Tibial artery (tissue), 4 donors: ENCODE data around the gene LHFPL2.

ENCODE experiments used
- DNase-seq, 2 donors: peaks; one replicate each; pipeline ENCODE4 v3.0.0-alpha.2; 2019
- H3K27ac ChIP-seq, 2 donors: fragments of 200-600 bp; sonication (generic) in 1 of 2; 1 replicate in 1 of 2; 2 replicates in 1 of 2; pipeline ENCODE4 v1.5.1; 2018 to 2019; ENCODE audit warnings: mild to moderate bottlenecking in 1 of 2
- H3K27me3 ChIP-seq, 2 donors: fragments of 200-600 bp; sonication (generic) in 1 of 2; one replicate each; pipeline versions ENCODE4 v1.5.1 to v1.6.0; 2016 to 2019
- H3K36me3 ChIP-seq, 3 donors: fragments of 200-600 bp; sonication (generic) in 2 of 3; one replicate each; pipeline ENCODE4 v1.5.1; 2016 to 2019; ENCODE audit warnings: mild to moderate bottlenecking in 2 of 3
- H3K4me1 ChIP-seq, 4 donors: fragments of 200-600 bp; sonication (generic) in 2 of 4; 1 replicate in 3 of 4; 2 replicates in 1 of 4; pipeline ENCODE4 v1.5.1; 2016 to 2019
- H3K4me3 ChIP-seq, 2 donors: fragments of 200-600 bp; sonication (generic) in 1 of 2; 1 replicate in 1 of 2; 2 replicates in 1 of 2; pipeline ENCODE4 v1.5.1; 2018 to 2019; ENCODE audit warnings: mild to moderate bottlenecking in 2 of 2
- H3K9me3 ChIP-seq, 3 donors: fragments of 200-600 bp; sonication (generic) in 1 of 3; one replicate each; pipeline ENCODE4 v1.5.1; 2016 to 2019
- CTCF ChIP-seq, 2 experiments: fragments of 200-600 bp in 1 of 2; fragments of 450-650 bp in 1 of 2; IDR thresholded peaks; one replicate each; pipeline ENCODE4 v1.5.1; 2017 to 2019; ENCODE audit warnings: antibody characterized with exemption in 2 of 2, mild to moderate bottlenecking in 1 of 2, moderate library complexity in 1 of 2
- intact Hi-C: fragments of 100-400 bp; cut with DNase I; formaldehyde crosslinking; loops from one replicate; pipeline ENCODE4 v1.15.0; 2023; ENCODE audit warnings: low total_unique reads

The LHFPL2 gene

GRCh38 chr5:78594021-78594420 is 54.6 kb downstream of the LHFPL2 start:
- H3K27ac ChIP-seq: peak overlapping the region; percentile 66 to 68
- no peaks in the 10 kb centered on the region for H3K27me3 ChIP-seq
- no peaks in the 10 kb centered on the region for H3K9me3 ChIP-seq
- peaks cover 0 to 78% (median 41%) of the 10 kb centered on the region in 4 donors for H3K4me1 ChIP-seq
- no peak overlapping the region for H3K4me3 ChIP-seq
- no peaks in the 10 kb centered on the region for H3K36me3 ChIP-seq
- intact Hi-C loops: no loop called here
- no peak for TF ChIP-seq CTCF (IDR thresholded peaks at IDR 0.05)
- no peak for DNase-seq

GRCh38 chr5:78593465-78593864 is 55.1 kb downstream of the LHFPL2 start:
- Histone ChIP-seq H3K9me3 (no peaks in the 10 kb centered on the region), H3K36me3 (no peaks in the 10 kb centered on the region), H3K27me3 (no peaks in the 10 kb centered on the region), H3K4me3 (no peak overlapping the region), H3K27ac (peak overlapping the region; percentile 66 to 68), H3K4me1 (peaks cover 0 to 81% (median 41%) of the 10 kb centered on the region in 4 donors)
- TF ChIP-seq CTCF (IDR thresholded peaks at IDR 0.05): no peak
- DNase-seq: no peak
- intact Hi-C loops: no loop called here

- intact Hi-C loops: no loop called here
- Histone ChIP-seq H3K4me3 (no peak overlapping the region), H3K9me3 (no peaks in the 10 kb centered on the region), H3K36me3 (no peaks in the 10 kb centered on the region), H3K27me3 (no peaks in the 10 kb centered on the region), H3K27ac (peak overlapping the region in 1 of 2 donors; percentile 66), H3K4me1 (peaks cover 0 to 81% (median 40%) of the 10 kb centered on the region in 4 donors)
- no peak for DNase-seq
- no peak for TF ChIP-seq CTCF (IDR thresholded peaks at IDR 0.05)
Observed at GRCh38 chr5:78592735-78593386, 55.7 kb downstream of the LHFPL2 start.

- peak overlapping the region; percentile 8 to 18 for H3K27ac ChIP-seq
Observed at GRCh38 chr5:78591972-78592700, 56.4 kb downstream of the LHFPL2 start.

GRCh38 chr5:78591138-78591612 is 57.4 kb downstream of the LHFPL2 start:
- H3K4me1 ChIP-seq: peaks cover 0 to 83% (median 50%) of the 10 kb centered on the region in 4 donors
- no peaks in the 10 kb centered on the region for H3K27me3 ChIP-seq
- no peaks in the 10 kb centered on the region for H3K36me3 ChIP-seq
- H3K9me3 ChIP-seq: no peaks in the 10 kb centered on the region
- no peak for TF ChIP-seq CTCF (IDR thresholded peaks at IDR 0.05)
- intact Hi-C loops: no loop called here
- H3K4me3 ChIP-seq: no peak overlapping the region
- peak overlapping the region in 1 of 2 donors; percentile 18 for H3K27ac ChIP-seq
- no peak for DNase-seq

More at GRCh38 chr5:78591972-78592700, 56.4 kb downstream of the LHFPL2 start:
- no peak for TF ChIP-seq CTCF (IDR thresholded peaks at IDR 0.05)
- Histone ChIP-seq H3K4me1 (peaks cover 0 to 82% (median 44%) of the 10 kb centered on the region in 4 donors), H3K4me3 (no peak overlapping the region), H3K27me3 (no peaks in the 10 kb centered on the region), H3K9me3 (no peaks in the 10 kb centered on the region), H3K36me3 (no peaks in the 10 kb centered on the region)
- DNase-seq: no peak
- intact Hi-C loops: no loop called here
